22Rv1 (cell line): Measurements from ENCODE around the gene HOXA13.

ENCODE experiments used
- H3K27ac ChIP-seq: fragments of 450-650 bp; 2 replicates; pipeline ENCODE4 v1.5.1; 2017
- CTCF ChIP-seq: fragments of 450-650 bp; IDR thresholded peaks from 2 replicates; pipeline ENCODE4 v1.5.1; 2017; ENCODE audit warnings: mild to moderate bottlenecking
- ZFX ChIP-seq: fragments of 450-650 bp; IDR thresholded peaks from 2 replicates; pipeline ENCODE4 v1.6.1; 2017; ENCODE audit warnings: antibody characterized with exemption, borderline replicate concordance

Gene HOXA13

GRCh38 chr7:27202862-27203134 lies 2.9 kb upstream of the HOXA13 start:
- no peak overlapping the region for H3K27ac ChIP-seq
- no peak for TF ChIP-seq ZFX
- TF ChIP-seq CTCF, result no peak

GRCh38 chr7:27202018-27202861 lies 2.3 kb upstream of the HOXA13 start:
- H3K27ac ChIP-seq, result no peak overlapping the region
- TF ChIP-seq ZFX, result no peak
- TF ChIP-seq CTCF, result no peak

- no peak overlapping the region for H3K27ac ChIP-seq
- TF ChIP-seq CTCF (no peak), ZFX (no peak)
These were observed 1.7 kb upstream of the HOXA13 start for GRCh38 chr7:27201580-27202017.

- no peak overlapping the region for H3K27ac ChIP-seq
- TF ChIP-seq CTCF, result no peak
- TF ChIP-seq ZFX, result no peak
These were observed 1.1 kb upstream of the HOXA13 start for GRCh38 chr7:27200761-27201579.

- no peak overlapping the region for H3K27ac ChIP-seq
- no peak; the same call in 1 of the 2 replicates for TF ChIP-seq CTCF
- no peak for TF ChIP-seq ZFX
These were observed 755 bp downstream of the HOXA13 start for GRCh38 chr7:27198871-27199801.

GRCh38 chr7:27198138-27198841 lies 1.6 kb downstream of the HOXA13 start:
- no peak for TF ChIP-seq CTCF
- TF ChIP-seq ZFX, result no peak
- H3K27ac ChIP-seq, result no peak overlapping the region
